ENCODE results near the gene CASKIN2.

The CASKIN2 gene

DNA sequence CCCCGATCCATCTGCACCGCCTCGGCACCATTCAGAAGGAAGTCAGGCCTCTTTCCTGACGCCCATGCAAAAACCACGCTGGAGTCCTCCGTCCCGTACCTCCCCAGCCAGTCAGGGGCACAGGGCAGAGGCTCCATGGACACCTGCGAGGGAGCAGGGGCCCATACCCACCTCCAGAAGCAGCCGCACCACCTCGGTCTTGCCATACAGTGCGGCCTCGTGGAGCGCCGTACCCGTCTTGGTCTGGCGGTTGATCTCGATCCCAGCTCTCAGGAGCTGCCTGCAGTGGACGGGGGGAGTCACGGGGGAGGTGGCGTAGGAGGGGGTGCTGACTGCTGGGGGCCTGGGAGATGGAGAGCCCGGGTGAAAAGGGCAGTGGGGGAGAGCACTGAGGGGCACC is 9.2 kb downstream of the CASKIN2 start:
- Histone ChIP-seq H3K79me2 (ENCODE audit: low read length) (no peaks in the 10 kb centered on the region), H3K27me3 (ENCODE audit: low read depth, low read length) (no peaks in the 10 kb centered on the region), H3K9ac (ENCODE audit: low read length) (no peak overlapping the region), H3K36me3 (replicated peaks; ENCODE audit: low read depth, low read length) (no peaks in the 10 kb centered on the region), H3K4me2 (ENCODE audit: low read length) (no peak overlapping the region), H3K9me3 (ENCODE audit: insufficient read depth, low read length) (no peaks in the 10 kb centered on the region), H3K27ac (ENCODE audit: low read length) (no peak overlapping the region), H3K4me3 (ENCODE audit: low read length) (no peak overlapping the region), H3K4me1 (ENCODE audit: low read length) (no peaks in the 10 kb centered on the region), H4K20me1 (ENCODE audit: insufficient read depth, low read length) (peaks cover 2% of the 10 kb centered on the region; the same call in 1 of the 2 replicates), H2AFZ (ENCODE audit: low read depth, low read length) (no peak overlapping the region)
- TF ChIP-seq, protein P1, sequence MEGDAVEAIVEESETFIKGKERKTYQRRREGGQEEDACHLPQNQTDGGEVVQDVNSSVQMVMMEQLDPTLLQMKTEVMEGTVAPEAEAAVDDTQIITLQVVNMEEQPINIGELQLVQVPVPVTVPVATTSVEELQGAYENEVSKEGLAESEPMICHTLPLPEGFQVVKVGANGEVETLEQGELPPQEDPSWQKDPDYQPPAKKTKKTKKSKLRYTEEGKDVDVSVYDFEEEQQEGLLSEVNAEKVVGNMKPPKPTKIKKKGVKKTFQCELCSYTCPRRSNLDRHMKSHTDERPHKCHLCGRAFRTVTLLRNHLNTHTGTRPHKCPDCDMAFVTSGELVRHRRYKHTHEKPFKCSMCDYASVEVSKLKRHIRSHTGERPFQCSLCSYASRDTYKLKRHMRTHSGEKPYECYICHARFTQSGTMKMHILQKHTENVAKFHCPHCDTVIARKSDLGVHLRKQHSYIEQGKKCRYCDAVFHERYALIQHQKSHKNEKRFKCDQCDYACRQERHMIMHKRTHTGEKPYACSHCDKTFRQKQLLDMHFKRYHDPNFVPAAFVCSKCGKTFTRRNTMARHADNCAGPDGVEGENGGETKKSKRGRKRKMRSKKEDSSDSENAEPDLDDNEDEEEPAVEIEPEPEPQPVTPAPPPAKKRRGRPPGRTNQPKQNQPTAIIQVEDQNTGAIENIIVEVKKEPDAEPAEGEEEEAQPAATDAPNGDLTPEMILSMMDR (IDR thresholded peaks at IDR 0.05; ENCODE audit: low read depth, low read length), result no peak
- TF ChIP-seq EZH2phosphoT487 (IDR thresholded peaks at IDR 0.05; ENCODE audit: low read depth), result no peak

DNA sequence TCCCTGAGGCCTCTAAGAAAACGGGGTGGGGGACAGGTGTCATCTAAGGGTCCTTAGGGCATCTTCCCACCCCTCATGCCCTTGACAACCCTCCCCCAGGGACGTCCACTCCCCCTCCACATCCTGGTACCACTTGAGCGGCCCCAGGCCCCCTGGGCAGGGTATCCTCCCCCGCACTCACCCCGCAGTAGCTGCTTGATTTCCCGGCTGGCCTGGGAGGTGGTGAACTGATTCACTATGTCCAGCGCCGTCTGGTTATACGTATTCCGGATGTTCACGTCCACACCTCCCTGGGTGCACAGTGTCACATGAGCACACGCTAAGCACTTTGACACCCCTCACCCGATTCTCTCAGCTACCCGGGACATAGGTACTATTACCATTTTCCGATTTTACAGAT is 9.7 kb downstream of the CASKIN2 start:
- Histone ChIP-seq H3K27me3 (ENCODE audit: low read depth, low read length) (no peaks in the 10 kb centered on the region), H2AFZ (ENCODE audit: low read depth, low read length) (no peak overlapping the region), H3K4me1 (ENCODE audit: low read length) (no peaks in the 10 kb centered on the region), H3K27ac (ENCODE audit: low read length) (no peak overlapping the region), H3K4me3 (ENCODE audit: low read length) (no peak overlapping the region), H4K20me1 (ENCODE audit: insufficient read depth, low read length) (peaks cover 2% of the 10 kb centered on the region; the same call in 1 of the 2 replicates), H3K36me3 (replicated peaks; ENCODE audit: low read depth, low read length) (no peaks in the 10 kb centered on the region), H3K9me3 (ENCODE audit: insufficient read depth, low read length) (no peaks in the 10 kb centered on the region), H3K79me2 (ENCODE audit: low read length) (no peaks in the 10 kb centered on the region), H3K4me2 (ENCODE audit: low read length) (no peak overlapping the region), H3K9ac (ENCODE audit: low read length) (no peak overlapping the region)
- TF ChIP-seq, protein P1 (IDR thresholded peaks at IDR 0.05; ENCODE audit: low read depth, low read length), result no peak
- no peak for TF ChIP-seq EZH2phosphoT487 (IDR thresholded peaks at IDR 0.05; ENCODE audit: low read depth)

DNA sequence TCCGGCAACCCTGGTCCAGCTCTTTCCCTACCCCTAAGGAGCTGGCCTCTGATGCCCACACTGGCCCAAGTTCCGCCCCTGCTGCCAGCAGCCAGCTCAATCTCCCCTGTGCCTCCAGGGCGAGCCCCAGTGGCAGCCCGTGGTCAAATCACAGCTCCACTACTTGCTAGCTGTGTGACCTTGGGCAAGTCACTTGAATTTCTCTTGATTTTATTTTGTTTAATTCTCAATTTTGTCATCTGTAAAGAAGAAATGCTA is 10.3 kb downstream of the CASKIN2 start:
- H3K9me3 ChIP-seq (ENCODE audit: insufficient read depth, low read length), result no peaks in the 10 kb centered on the region
- peaks cover 2% of the 10 kb centered on the region; the same call in 1 of the 2 replicates for H4K20me1 ChIP-seq (ENCODE audit: insufficient read depth, low read length)
- no peak overlapping the region for H2AFZ ChIP-seq (ENCODE audit: low read depth, low read length)
- no peaks in the 10 kb centered on the region for H3K27me3 ChIP-seq (ENCODE audit: low read depth, low read length)
- no peaks in the 10 kb centered on the region for H3K36me3 ChIP-seq (replicated peaks; ENCODE audit: low read depth, low read length)
- H3K4me3 ChIP-seq (ENCODE audit: low read length), result no peak overlapping the region
- no peaks in the 10 kb centered on the region for H3K79me2 ChIP-seq (ENCODE audit: low read length)
- H3K9ac ChIP-seq (ENCODE audit: low read length), result no peak overlapping the region
- H3K4me1 ChIP-seq (ENCODE audit: low read length), result no peaks in the 10 kb centered on the region
- no peak overlapping the region for H3K27ac ChIP-seq (ENCODE audit: low read length)
- H3K4me2 ChIP-seq (ENCODE audit: low read length), result no peak overlapping the region
- TF ChIP-seq EZH2phosphoT487 (IDR thresholded peaks at IDR 0.05; ENCODE audit: low read depth), result no peak

DNA sequence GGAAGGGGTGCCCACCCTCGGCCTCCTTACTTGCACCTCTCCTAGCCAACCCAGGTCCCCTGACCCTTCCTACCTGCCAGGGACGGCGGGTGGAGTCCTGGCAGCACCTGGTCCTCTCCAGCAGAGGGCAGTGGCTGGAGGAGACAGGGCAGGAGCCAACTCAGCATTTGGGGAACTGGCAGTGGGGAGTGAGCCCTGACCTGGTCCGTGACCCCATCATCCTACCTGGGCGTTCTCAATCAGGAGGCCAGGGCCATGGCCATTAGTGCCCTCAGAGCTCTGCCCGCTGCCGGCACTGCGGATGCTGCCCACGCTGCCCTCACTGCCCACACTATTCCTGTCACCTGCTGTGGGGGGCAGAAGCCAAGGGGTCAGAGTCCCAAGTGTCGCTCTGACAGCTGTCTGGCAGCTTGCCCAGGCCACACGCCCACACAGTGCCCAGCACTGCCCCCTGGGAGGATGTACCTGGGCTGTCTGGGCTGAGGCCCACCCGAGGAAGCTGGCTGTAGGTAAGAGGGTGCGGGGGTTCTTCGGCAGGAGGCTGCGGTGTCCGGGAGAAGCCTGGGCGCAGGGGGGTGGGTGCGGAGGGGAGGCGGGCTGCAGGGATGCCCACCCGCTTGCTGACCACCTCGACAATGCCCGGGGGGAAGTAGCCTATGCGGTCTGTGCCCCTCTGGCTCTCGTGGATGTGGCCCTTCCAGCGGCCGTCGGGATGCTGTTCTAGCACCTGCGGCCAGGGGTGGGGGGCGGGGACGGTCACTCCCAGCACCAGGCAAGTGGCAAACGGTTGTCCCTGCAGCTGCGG is 10.8 kb downstream of the CASKIN2 start:
- no peaks in the 10 kb centered on the region for H3K9me3 ChIP-seq (ENCODE audit: insufficient read depth, low read length)
- no peaks in the 10 kb centered on the region for H3K27me3 ChIP-seq (ENCODE audit: low read depth, low read length)
- H3K36me3 ChIP-seq (replicated peaks; ENCODE audit: low read depth, low read length), result no peaks in the 10 kb centered on the region
- no peak overlapping the region for H3K9ac ChIP-seq (ENCODE audit: low read length)
- no peaks in the 10 kb centered on the region for H3K4me1 ChIP-seq (ENCODE audit: low read length)
- H3K4me2 ChIP-seq (ENCODE audit: low read length), result no peak overlapping the region
- no peaks in the 10 kb centered on the region for H3K79me2 ChIP-seq (ENCODE audit: low read length)
- H4K20me1 ChIP-seq (ENCODE audit: insufficient read depth, low read length), result peaks cover 2% of the 10 kb centered on the region; the same call in 1 of the 2 replicates
- no peak overlapping the region for H2AFZ ChIP-seq (ENCODE audit: low read depth, low read length)
- TF ChIP-seq, protein P1 (IDR thresholded peaks at IDR 0.05; ENCODE audit: low read depth, low read length), result peak; percentile 61
- TF ChIP-seq EZH2phosphoT487 (IDR thresholded peaks at IDR 0.05; ENCODE audit: low read depth), result no peak
- no peak overlapping the region for H3K4me3 ChIP-seq (ENCODE audit: low read length)
- H3K27ac ChIP-seq (ENCODE audit: low read length), result no peak overlapping the region

Measured in OCI-LY3 (cell line).